T-helper 2 cell treated with Interferon-gamma antibody and Interleukin-4, amounts not matched to agents 5 μg/mL and 100 μg/mL, for 36 hours (primary cell): ENCODE data around the gene MYOZ2.

Source experiments
- DNase-seq: peaks from one replicate; pipeline ENCODE4 v3.0.0; 2021; ENCODE audit warnings: low spot score
- H3K27ac Mint-ChIP-seq: one replicate; pipeline ENCODE4 v1.8.0; 2021; ENCODE audit warnings: mild to moderate bottlenecking, mixed read lengths
- H3K27me3 Mint-ChIP-seq: one replicate; pipeline ENCODE4 v1.8.0; 2021; ENCODE audit warnings: low read depth, mixed read lengths
- H3K36me3 Mint-ChIP-seq: one replicate; pipeline ENCODE4 v1.8.0; 2021; ENCODE audit warnings: low read depth, mixed read lengths
- H3K4me1 Mint-ChIP-seq: one replicate; pipeline ENCODE4 v1.8.0; 2021; ENCODE audit warnings: low read depth, mixed read lengths
- H3K4me3 Mint-ChIP-seq: one replicate; pipeline ENCODE4 v1.8.0; 2022; ENCODE audit warnings: mild to moderate bottlenecking, moderate library complexity, mixed read lengths
- H3K9me3 Mint-ChIP-seq: one replicate; pipeline ENCODE4 v1.8.0; 2021; ENCODE audit warnings: mixed read lengths

The MYOZ2 gene

DNA sequence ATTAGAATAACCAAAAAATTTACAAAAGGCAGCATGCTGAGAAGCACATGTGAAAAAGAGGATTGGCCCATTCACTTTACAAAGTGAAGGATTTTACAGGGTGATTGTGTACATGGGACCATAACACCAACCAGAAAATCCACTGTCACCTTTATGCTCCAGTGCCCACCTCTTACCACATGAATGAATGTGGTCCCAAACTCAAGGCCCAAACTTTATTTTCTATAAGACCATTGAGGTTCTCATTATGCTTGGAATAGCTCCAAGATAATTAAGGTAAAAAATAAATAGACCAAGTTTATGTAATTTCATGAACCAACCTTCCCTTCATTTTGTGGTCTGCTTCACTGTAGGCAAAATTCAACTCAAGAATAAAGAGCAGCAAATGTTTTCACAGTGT lies 24.3 kb upstream of the MYOZ2 start:
- no peaks in the 10 kb centered on the region for H3K9me3 Mint-ChIP-seq
- peaks cover 2% of the 10 kb centered on the region for H3K4me1 Mint-ChIP-seq
- no peaks in the 10 kb centered on the region for H3K27me3 Mint-ChIP-seq
- DNase-seq: no peak
- H3K4me3 Mint-ChIP-seq: no peak overlapping the region
- H3K36me3 Mint-ChIP-seq: no peaks in the 10 kb centered on the region
- no peak overlapping the region for H3K27ac Mint-ChIP-seq

DNA sequence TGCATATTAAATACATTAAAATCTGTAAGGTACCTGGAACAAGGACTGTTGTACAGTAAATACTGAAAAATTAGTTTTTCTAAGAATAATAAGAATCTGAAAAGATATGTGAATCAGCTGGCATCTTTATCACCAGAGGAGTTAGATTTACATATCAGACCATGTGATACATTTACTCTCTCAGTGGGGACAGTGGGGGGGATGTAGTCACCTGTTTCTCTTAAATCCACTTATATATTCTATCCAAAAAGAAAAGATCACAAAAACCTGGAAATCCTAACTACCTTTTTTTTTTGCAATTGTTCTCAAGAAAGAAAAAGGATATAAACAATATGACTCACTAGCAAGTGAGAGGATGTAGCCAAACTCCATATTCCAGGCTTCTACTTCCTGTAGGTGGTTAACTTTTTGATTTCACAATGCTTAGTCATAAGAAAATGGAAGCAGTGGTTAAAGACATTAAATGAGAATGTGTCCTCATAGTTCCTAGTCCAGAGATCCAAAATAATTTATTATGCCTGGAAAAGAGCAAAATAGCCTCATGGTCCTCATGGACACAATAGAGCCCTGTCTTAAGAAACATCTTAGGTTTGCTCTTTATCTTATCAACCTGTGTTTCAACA lies 22.5 kb upstream of the MYOZ2 start:
- no peak overlapping the region for H3K4me3 Mint-ChIP-seq
- no peak for DNase-seq
- H3K27ac Mint-ChIP-seq: no peak overlapping the region
- H3K36me3 Mint-ChIP-seq: no peaks in the 10 kb centered on the region
- H3K9me3 Mint-ChIP-seq: no peaks in the 10 kb centered on the region
- peaks cover 2% of the 10 kb centered on the region for H3K4me1 Mint-ChIP-seq
- H3K27me3 Mint-ChIP-seq: no peaks in the 10 kb centered on the region

DNA sequence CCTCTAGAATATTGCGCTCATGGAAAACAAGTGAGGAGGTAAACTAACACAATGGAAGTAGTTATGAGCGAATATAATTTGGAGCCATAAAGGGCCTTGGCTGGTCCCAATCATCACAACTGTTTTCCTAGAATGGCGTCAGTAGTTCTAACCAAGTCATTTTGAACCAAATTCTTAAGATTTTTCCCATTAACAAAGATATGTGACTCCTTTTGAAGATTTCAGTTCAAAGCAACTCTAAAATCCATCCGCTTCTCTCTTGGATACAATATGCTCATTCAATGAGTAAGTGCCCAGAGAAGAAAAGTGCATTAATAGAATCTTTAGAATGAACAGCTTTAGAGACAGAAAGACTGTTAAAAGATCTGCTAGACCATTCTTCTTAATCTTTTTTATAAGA lies 19.6 kb upstream of the MYOZ2 start:
- Mint-ChIP-seq H3K27me3 (no peaks in the 10 kb centered on the region), H3K27ac (no peak overlapping the region), H3K4me1 (peaks cover 2% of the 10 kb centered on the region), H3K9me3 (no peaks in the 10 kb centered on the region), H3K4me3 (no peak overlapping the region), H3K36me3 (no peaks in the 10 kb centered on the region)
- no peak for DNase-seq

DNA sequence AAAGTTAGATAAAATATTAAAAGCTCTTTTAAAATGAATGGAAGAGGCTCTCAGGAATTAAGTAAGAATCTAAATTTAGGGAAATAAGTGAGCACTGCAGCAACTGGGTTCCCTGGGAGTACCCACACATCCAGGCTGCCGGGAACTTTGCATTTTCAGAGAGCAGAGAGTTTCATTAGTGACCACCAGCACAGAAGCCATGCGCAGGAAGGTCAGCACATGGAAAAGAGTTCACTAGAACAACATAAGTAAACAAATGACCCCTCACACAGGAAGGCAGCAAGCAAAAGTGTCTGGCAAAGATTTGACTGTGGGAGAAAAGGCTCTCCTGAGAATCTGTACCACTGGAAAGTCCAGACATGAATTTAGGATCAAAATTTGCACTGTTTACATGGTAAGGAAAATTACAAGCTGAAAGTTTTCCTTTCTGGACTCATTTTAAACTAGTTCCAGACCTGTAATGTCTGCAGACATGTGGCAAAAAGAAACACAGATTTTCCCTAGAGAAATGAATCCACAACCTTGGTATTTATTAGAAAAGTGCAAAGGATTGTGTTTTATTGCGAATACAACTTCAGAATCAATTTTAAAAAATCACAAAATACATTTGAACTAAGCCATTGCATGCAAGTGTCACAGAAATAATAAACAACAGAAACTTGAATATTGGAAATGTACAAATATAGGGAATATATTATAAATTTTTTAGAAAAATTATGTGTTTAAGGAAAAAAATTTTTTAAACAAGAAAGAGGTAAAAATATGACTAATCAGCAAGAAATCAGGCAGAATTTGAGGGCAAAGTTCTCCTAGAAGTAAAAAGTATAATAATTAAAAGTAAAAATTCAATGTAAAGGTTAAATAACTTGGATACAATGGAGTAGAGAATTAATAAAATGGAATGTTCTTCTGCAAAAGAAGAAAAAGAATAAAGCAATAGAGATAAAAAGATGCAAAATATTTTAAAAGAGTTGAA lies 18.4 kb upstream of the MYOZ2 start:
- H3K9me3 Mint-ChIP-seq: no peaks in the 10 kb centered on the region
- peaks cover 2% of the 10 kb centered on the region for H3K4me1 Mint-ChIP-seq
- H3K36me3 Mint-ChIP-seq: no peaks in the 10 kb centered on the region
- no peak for DNase-seq
- no peak overlapping the region for H3K4me3 Mint-ChIP-seq
- H3K27me3 Mint-ChIP-seq: no peaks in the 10 kb centered on the region
- H3K27ac Mint-ChIP-seq: no peak overlapping the region

DNA sequence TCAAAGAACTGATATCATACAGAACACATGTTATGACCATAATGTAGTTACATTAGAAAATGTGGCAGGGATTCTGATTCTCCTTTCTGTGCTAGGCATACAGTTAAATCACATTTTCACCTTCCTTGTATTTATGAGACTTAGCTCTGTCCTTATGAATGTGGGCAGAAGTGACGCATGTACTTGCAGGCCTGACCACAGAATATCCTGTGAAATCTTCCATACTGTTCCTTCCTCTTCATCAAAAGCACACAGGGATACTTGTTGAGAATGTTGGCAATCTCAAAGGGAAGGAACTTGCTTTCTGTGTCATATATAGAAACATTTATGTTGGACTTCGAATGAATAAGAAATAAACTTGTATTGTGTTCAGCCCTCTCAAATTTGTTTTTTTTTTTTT lies 17.2 kb upstream of the MYOZ2 start:
- no peaks in the 10 kb centered on the region for H3K27me3 Mint-ChIP-seq
- DNase-seq: no peak
- H3K4me1 Mint-ChIP-seq: no peaks in the 10 kb centered on the region
- no peaks in the 10 kb centered on the region for H3K36me3 Mint-ChIP-seq
- no peak overlapping the region for H3K27ac Mint-ChIP-seq
- no peaks in the 10 kb centered on the region for H3K9me3 Mint-ChIP-seq
- H3K4me3 Mint-ChIP-seq: no peak overlapping the region

DNA sequence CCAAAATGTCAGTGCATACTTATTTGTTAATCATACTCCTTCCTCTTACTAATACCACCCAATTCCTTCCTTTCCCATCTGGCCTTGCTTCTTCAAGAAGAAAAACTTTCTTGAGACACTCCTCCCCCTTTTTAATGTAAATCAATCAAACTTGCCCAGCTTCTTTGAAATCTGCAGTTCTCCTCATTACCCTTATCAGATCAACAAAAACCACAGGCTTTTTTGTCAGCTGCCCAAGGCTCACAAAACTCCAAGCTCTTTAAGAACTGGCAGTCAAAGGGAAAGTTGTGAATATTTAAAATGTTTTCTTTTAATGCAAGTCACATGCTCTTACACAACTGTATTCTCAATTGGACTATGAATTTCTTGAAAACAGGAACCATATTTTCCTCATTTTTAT lies 11.3 kb upstream of the MYOZ2 start:
- Mint-ChIP-seq H3K36me3 (no peaks in the 10 kb centered on the region), H3K27me3 (no peaks in the 10 kb centered on the region), H3K4me3 (no peak overlapping the region), H3K4me1 (peaks cover 2% of the 10 kb centered on the region), H3K27ac (no peak overlapping the region), H3K9me3 (no peaks in the 10 kb centered on the region)
- no peak for DNase-seq

DNA sequence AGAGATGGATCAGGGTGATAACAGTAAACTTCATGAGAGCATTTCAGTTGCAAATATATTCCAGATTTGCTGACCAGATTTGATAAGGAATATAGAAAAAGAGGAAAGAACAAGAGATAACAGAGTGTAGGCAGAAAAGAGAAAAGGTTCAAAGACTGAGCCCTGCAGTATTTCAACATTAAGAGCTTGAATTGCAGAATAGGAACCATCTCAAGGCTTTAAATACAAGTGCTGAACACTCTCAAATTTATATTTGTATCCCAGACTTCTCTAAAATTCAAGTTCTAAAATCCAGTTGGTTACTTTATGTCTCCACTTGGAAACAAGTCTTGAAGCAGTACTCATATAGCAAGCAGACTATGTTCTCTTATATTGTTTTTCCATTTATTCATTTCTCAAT lies 9.7 kb upstream of the MYOZ2 start:
- Mint-ChIP-seq H3K4me1 (peaks cover 2% of the 10 kb centered on the region), H3K4me3 (no peak overlapping the region), H3K36me3 (no peaks in the 10 kb centered on the region), H3K27me3 (no peaks in the 10 kb centered on the region), H3K9me3 (no peaks in the 10 kb centered on the region), H3K27ac (no peak overlapping the region)
- DNase-seq: no peak

DNA sequence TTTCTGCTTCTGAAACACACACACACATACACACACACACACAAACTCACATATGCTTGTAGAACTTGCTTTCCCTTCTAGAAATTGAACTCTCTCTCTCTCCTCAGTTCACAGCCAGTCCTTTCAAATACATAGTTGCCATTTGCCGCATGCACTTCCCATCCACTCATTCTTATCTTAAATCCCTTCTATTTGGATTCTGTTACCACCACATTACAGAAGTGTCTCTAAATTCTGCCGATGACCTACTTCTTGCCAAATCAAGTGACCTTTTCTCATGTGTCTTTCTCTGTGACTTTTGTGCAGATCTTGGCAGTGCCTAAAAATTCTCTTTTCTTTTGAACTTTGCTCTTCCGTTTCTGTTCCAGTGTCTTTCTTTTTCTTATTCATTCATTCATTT lies 7.5 kb upstream of the MYOZ2 start:
- DNase-seq: no peak
- H3K4me1 Mint-ChIP-seq: peaks cover 2% of the 10 kb centered on the region
- no peaks in the 10 kb centered on the region for H3K9me3 Mint-ChIP-seq
- H3K36me3 Mint-ChIP-seq: no peaks in the 10 kb centered on the region
- no peak overlapping the region for H3K4me3 Mint-ChIP-seq
- no peaks in the 10 kb centered on the region for H3K27me3 Mint-ChIP-seq
- H3K27ac Mint-ChIP-seq: no peak overlapping the region

DNA sequence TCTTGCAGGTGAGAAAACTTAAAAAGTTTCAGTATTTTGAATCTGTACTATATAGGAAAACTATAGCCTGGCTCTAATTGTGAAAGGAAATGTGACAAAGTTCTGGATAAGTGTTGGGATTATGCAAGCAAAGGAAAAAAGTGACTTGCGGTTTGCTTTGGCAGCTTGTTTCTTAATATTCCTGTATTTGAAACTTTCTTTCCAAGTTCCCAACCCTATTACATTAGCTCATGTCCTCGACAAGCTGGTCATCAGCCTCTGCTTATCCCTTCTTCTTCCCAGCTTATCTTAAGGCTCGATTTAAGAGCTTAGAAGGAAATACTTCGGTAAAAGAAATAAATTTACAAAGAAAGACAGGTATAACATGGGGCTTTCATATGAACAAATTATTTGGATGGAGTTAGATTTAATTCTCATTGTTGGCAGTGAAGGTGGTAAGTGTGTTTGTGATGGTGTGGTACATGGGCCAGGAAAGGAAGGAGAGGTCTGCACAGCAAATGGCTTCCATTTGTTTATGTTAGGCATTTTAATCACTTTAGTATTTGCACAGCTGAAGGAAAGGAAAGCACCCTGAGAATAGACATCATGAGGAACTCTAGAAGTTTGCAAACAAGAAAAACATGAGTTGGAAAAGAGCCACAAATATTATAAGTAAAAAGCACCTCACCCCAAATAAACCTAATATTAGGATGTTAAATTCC lies 5.1 kb upstream of the MYOZ2 start:
- H3K4me3 Mint-ChIP-seq: no peak overlapping the region
- no peaks in the 10 kb centered on the region for H3K27me3 Mint-ChIP-seq
- no peaks in the 10 kb centered on the region for H3K4me1 Mint-ChIP-seq
- no peak overlapping the region for H3K27ac Mint-ChIP-seq
- H3K9me3 Mint-ChIP-seq: no peaks in the 10 kb centered on the region
- H3K36me3 Mint-ChIP-seq: no peaks in the 10 kb centered on the region
- no peak for DNase-seq

DNA sequence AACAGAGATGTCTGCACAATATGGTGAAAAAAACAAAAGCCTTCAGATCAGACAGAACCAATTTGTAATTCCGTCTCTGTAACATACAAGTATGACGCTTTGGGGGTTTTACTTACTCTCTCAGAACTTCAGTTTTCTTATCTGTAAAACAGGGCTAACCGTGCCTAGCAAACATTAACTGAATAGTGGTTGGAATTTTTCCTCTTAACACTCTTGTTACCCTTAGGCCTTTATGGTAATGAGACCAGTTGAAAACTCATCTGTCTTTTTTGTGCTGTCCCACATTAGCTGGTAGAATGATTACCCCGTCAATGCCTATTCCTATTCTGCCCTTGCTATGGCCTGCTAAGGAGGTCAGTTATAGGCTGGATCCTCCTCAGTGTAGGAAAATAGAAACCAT lies 4.5 kb upstream of the MYOZ2 start:
- H3K9me3 Mint-ChIP-seq: no peaks in the 10 kb centered on the region
- H3K27me3 Mint-ChIP-seq: no peaks in the 10 kb centered on the region
- H3K27ac Mint-ChIP-seq: no peak overlapping the region
- H3K4me1 Mint-ChIP-seq: no peaks in the 10 kb centered on the region
- H3K36me3 Mint-ChIP-seq: no peaks in the 10 kb centered on the region
- H3K4me3 Mint-ChIP-seq: no peak overlapping the region
- DNase-seq: no peak

DNA sequence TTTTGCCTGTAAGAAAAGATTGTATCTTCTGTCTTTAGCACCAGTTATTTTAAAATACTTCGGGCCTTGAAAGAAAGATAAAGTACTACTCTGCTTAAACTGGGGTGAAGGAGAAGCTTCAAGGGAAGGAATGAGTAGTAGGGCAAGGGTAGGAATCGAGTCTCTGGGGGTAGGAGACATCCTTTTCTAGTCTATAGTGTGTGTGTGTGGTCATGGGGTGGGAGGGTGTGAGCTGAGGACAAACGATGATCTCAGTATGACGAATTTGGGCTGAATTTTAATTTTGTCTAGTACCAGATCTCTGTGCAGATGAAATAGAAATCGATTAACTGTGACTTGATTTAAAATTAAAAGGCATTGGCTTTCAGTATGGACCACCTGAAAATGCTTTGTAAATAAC lies 3.3 kb upstream of the MYOZ2 start:
- no peak overlapping the region for H3K4me3 Mint-ChIP-seq
- no peak overlapping the region for H3K27ac Mint-ChIP-seq

DNA sequence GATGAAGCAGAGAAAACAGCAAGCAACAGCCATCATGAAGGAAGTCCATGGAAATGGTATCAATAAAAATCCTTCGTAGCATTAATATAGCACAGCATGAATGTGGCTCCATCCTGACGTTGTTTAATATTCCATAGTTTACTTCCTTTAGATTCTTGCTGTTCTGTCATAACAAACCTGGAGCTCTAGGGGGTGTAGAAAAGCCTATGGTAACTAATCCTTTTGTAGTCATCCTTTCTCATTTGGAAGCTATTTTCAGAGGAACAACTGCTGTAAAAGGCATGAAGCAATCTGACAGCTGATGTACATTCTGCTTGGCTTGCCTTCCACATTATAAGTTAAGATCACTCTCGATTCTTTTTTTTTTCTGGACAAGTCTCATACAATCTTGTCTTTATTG lies 914 bp downstream of the MYOZ2 start:
- Mint-ChIP-seq H3K27me3 (peaks cover 2% of the 10 kb centered on the region), H3K4me1 (peaks cover 10% of the 10 kb centered on the region), H3K4me3 (no peak overlapping the region), H3K27ac (no peak overlapping the region), H3K36me3 (no peaks in the 10 kb centered on the region), H3K9me3 (no peaks in the 10 kb centered on the region)
- no peak for DNase-seq

More for the DNA sequence above, 3.3 kb upstream of the MYOZ2 start:
- Mint-ChIP-seq H3K9me3 (no peaks in the 10 kb centered on the region), H3K36me3 (no peaks in the 10 kb centered on the region), H3K27me3 (peaks cover 1% of the 10 kb centered on the region), H3K4me1 (no peaks in the 10 kb centered on the region)
- DNase-seq: no peak

DNA sequence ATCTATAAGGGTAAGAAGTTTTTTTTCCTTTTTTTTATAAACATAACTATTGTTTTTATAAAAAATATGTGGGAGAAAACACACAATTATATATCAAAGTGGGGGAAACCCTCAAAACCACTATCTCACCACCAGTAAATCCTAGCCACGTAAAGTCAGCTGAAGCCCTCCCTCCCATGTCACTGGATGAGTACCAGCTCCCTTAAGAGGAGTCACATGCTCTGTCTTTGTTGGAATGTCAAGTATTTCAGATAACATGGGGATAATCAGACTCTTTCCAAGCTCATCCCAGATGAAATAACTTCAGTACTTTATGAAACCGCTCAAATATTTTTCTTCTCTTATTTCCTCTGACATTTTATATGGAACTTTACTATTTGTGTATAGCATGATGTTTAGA lies 2.4 kb downstream of the MYOZ2 start:
- Mint-ChIP-seq H3K27ac (no peak overlapping the region), H3K27me3 (peaks cover 2% of the 10 kb centered on the region), H3K4me3 (no peak overlapping the region), H3K4me1 (peaks cover 10% of the 10 kb centered on the region), H3K9me3 (no peaks in the 10 kb centered on the region), H3K36me3 (no peaks in the 10 kb centered on the region)
- DNase-seq: no peak

DNA sequence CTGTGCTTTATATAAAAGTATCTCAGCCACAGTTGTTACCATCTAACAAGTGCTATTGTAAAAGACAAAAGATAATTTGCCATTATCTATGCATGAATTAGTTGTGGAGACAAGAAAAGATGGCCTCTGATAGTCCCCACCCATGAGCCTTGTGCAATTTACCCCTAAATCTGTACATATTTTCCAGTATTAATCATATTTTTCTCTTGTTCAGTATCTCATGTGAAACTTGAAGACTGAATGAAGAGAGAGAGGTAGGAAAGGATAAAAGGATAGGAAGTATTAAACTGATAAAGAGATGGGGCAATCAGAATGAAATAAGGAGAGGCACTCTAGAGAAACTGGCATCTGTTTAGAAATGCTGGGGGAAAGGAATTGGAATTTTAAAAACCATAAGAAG lies 3.7 kb downstream of the MYOZ2 start:
- no peak for DNase-seq
- H3K27ac Mint-ChIP-seq: no peak overlapping the region
- H3K27me3 Mint-ChIP-seq: peaks cover 2% of the 10 kb centered on the region
- H3K4me3 Mint-ChIP-seq: no peak overlapping the region
- no peaks in the 10 kb centered on the region for H3K36me3 Mint-ChIP-seq
- peaks cover 10% of the 10 kb centered on the region for H3K4me1 Mint-ChIP-seq
- no peaks in the 10 kb centered on the region for H3K9me3 Mint-ChIP-seq
